Measurements from ENCODE around the gene FEZF2. TPM values are rescaled to one million over a fixed set of nuclear protein-coding genes. Genes with fewer than 3 reads are reported as not detected.

The FEZF2 gene
- total and polyA plus RNA-seq, 3 donors from 2014 or later: not detected

DNA sequence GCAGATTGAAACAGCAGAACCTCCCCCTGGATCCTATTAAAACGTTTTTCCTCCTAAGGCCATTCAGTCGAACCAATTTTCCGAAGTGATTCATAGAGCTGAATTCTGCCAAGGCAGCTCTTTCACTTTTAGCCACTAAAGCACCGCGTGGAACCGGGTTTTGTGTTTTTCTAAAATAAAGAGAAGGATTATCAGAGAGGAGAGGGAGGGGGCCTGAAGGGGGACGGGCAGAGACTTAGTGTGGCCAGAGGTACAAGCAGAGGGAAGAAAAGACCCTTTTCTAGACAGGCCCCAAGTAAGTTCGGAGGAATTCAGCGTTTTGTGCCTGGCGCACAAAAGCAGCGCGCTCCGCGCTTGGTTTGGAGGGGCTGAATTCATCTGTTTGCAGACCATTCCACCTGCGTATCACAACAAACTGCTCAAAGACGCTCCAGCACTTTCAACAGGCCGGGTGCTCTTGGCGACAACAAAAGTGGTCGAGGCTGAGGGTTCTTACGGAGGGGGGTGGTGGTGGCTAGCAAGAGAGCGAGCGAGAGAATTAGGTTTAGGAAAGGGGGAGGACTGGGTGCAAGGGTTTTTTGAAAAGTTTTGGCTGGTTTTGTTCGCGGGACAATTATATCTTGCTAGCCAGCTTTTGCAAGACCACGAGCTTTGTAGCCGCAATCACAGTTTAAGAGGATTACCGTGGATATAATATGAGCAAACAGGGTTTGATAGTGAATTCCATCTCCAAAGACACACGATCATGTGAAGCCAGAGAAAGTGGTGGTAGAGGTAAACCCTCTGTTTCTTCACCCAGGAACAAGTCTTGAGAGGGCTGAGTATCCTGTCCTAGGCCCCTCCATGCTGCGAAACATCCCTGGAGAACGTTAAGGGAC lies 1.2 kb upstream of the FEZF2 start:
- Histone ChIP-seq H3K36me3 (ENCODE audit: low read depth, missing control alignments) (no peaks in the 10 kb centered on the region), H3K27me3 (no peaks in the 10 kb centered on the region), H3K9me3 (no peaks in the 10 kb centered on the region), H3K4me1 (peaks cover 23% of the 10 kb centered on the region), H3K27ac (no peak overlapping the region), H3K4me3 (no peak overlapping the region)
- TF ChIP-seq, protein P1, sequence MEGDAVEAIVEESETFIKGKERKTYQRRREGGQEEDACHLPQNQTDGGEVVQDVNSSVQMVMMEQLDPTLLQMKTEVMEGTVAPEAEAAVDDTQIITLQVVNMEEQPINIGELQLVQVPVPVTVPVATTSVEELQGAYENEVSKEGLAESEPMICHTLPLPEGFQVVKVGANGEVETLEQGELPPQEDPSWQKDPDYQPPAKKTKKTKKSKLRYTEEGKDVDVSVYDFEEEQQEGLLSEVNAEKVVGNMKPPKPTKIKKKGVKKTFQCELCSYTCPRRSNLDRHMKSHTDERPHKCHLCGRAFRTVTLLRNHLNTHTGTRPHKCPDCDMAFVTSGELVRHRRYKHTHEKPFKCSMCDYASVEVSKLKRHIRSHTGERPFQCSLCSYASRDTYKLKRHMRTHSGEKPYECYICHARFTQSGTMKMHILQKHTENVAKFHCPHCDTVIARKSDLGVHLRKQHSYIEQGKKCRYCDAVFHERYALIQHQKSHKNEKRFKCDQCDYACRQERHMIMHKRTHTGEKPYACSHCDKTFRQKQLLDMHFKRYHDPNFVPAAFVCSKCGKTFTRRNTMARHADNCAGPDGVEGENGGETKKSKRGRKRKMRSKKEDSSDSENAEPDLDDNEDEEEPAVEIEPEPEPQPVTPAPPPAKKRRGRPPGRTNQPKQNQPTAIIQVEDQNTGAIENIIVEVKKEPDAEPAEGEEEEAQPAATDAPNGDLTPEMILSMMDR (IDR thresholded peaks at IDR 0.05): no peak
- no peak for TF ChIP-seq POLR2A (IDR thresholded peaks at IDR 0.05)
- intact Hi-C loops (cut with DNase I; ENCODE audit: low total_unique reads): no loop called here
- no peak for DNase-seq
- WGBS, 2 donors: 6 to 7% methylated on average over 30 of the region's 30 CpGs

GRCh38 chr3:62373714-62374333 lies 474 bp upstream of the FEZF2 start:
- H3K4me1 ChIP-seq: peaks cover 29% of the 10 kb centered on the region
- WGBS, 2 donors: 5 to 6% methylated on average over 29 to 47 of the region's 47 CpGs
- no peak overlapping the region for H3K4me3 ChIP-seq

DNA sequence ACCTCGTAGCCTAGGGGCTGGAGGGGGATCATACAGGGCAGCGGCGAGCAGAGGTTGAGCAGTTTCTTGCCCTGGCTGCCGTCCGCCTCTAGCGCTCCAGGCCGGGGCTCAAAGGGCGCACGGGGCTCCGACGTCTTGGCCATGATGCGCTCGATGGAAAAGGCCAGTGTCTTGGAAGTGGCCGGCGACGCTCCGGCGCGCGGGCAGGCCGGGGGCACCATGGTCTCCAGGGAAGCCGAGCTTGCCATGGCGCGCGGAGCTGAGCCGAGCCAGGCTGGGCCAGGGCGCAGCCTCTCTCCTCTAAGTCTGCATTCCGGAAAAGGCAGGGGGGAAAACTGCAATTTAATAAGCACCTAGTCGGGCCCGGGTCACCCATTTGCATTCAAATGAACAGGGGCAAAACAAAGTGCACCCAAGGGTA lies 719 bp downstream of the FEZF2 start:
- TF ChIP-seq POLR2A (IDR thresholded peaks at IDR 0.05): no peak
- TF ChIP-seq, protein P1 (IDR thresholded peaks at IDR 0.05): no peak
- DNase-seq: no peak
- H3K36me3 ChIP-seq (ENCODE audit: low read depth, missing control alignments): no peaks in the 10 kb centered on the region
- peaks cover 25% of the 10 kb centered on the region for H3K4me1 ChIP-seq
- WGBS, 2 donors: 0 to 2% methylated on average over 2 to 28 of the region's 30 CpGs
- H3K27ac ChIP-seq: no peak overlapping the region
- no peaks in the 10 kb centered on the region for H3K27me3 ChIP-seq
- no peaks in the 10 kb centered on the region for H3K9me3 ChIP-seq
- intact Hi-C loops (cut with DNase I; ENCODE audit: low total_unique reads): no loop called here
- no peak overlapping the region for H3K4me3 ChIP-seq

More at GRCh38 chr3:62373714-62374333, 474 bp upstream of the FEZF2 start:
- TF ChIP-seq, protein P1 (IDR thresholded peaks at IDR 0.05): no peak
- no peak for TF ChIP-seq POLR2A (IDR thresholded peaks at IDR 0.05)
- Histone ChIP-seq H3K9me3 (no peaks in the 10 kb centered on the region), H3K36me3 (ENCODE audit: low read depth, missing control alignments) (no peaks in the 10 kb centered on the region), H3K27me3 (no peaks in the 10 kb centered on the region), H3K27ac (no peak overlapping the region)
- no peak for DNase-seq
- intact Hi-C loops (cut with DNase I; ENCODE audit: low total_unique reads): no loop called here

DNA sequence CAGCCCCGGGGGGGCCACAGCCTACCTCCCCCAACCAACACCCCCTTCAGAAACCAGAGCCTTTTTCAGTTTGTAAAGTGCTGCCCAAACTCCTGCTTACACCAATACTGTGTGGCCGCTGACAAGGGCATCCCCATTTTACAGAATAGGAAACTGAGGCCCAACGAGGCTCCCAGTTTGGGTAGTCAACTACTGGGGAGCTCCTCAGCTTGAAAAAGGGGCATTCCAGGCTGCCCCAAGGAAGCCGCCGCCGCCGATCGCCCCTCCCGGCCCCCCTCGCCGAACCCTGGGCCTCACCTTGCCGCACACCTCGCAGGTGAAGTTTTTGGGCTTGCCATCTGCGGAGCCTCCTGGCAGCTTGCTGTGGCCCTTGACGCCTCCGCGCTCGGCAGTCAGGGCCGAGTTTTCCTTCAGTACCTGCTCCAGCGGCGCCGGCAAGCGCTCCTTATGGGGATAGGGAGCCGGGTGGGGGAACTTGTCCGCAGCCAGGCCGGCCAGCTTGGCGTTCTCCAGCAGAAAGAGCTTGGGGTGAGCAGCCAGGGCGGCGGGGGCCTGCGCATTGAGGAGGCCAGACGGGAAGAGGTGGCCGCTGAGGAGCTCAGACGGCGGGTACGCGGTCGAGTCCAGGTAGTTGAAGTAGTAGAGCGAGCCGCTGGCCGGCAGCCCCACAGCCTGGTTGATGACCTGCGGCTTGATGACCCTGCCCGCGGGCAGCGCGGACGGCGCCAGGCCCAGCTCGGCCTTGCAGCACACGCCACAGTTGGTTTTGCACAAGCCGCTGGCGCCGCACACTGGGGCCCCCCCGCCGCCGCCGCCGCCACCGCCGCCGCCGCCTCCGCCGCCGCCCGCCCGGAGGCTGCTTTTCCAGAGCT lies 1.4 kb downstream of the FEZF2 start:
- DNase-seq: no peak
- Histone ChIP-seq H3K9me3 (no peaks in the 10 kb centered on the region), H3K36me3 (ENCODE audit: low read depth, missing control alignments) (no peaks in the 10 kb centered on the region), H3K4me1 (peaks cover 25% of the 10 kb centered on the region), H3K27me3 (no peaks in the 10 kb centered on the region), H3K4me3 (no peak overlapping the region), H3K27ac (no peak overlapping the region)
- no peak for TF ChIP-seq POLR2A (IDR thresholded peaks at IDR 0.05)
- TF ChIP-seq, protein P1 (IDR thresholded peaks at IDR 0.05): no peak
- intact Hi-C loops (cut with DNase I; ENCODE audit: low total_unique reads): no loop called here
- WGBS, 2 donors: 2 to 3% methylated on average over 17 to 62 of the region's 66 CpGs

Data from testis (tissue), 3 donors.